Stimulated activated CD4-positive, alpha-beta T cell treated with anti-CD3 and anti-CD28 coated beads, Interleukin-4, amount 100 ng/mL, for 1 hour (primary cell): ENCODE measurements around the gene TMX3.

Experiments used
- DNase-seq: peaks from one replicate; pipeline ENCODE4 v3.0.0-alpha.2; 2020

The TMX3 gene, protein sequence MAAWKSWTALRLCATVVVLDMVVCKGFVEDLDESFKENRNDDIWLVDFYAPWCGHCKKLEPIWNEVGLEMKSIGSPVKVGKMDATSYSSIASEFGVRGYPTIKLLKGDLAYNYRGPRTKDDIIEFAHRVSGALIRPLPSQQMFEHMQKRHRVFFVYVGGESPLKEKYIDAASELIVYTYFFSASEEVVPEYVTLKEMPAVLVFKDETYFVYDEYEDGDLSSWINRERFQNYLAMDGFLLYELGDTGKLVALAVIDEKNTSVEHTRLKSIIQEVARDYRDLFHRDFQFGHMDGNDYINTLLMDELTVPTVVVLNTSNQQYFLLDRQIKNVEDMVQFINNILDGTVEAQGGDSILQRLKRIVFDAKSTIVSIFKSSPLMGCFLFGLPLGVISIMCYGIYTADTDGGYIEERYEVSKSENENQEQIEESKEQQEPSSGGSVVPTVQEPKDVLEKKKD

DNA sequence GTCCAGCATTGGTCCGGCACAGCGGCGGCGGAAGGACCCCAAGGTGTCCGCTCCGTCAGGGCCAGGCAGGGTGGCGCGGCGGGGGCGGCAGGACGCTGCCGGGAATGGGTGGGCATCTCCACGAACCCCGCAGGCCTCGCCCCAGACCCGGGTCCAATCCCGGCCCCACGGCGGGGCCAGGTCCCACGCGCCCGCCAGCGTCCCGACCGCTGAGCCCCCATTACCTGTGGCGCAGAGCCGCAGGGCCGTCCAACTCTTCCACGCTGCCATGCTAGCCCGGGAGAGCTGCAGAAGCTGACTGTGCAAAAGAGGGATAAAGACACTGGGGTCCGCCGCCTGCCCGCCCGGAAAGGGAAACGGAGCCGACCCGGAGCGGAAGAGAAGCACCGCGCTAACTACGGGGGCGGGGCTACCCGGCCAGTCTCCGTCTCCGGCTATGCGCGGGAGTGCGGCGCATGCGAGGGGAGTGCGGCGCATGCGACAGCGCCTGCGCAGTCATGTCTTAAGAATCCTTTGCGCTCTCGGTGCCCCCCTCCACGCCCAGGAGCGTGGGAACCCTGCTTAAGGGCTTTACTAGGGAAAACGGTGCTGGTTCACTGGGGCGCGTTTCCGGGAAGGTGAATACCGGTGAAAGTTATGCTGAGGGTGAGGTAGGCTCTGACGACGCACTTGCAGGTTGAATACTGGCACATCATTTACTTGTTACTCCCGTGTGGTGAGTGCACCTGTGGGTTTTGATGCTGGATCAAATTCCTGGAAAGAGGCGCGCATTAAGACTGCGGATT is at the start of gene TMX3:
TMX3 (minus strand) TSS at position 397 of the 785 bp plus-strand sequence; CDS start at position 270, 127 bp downstream.
- peak; percentile 92 for DNase-seq

DNA sequence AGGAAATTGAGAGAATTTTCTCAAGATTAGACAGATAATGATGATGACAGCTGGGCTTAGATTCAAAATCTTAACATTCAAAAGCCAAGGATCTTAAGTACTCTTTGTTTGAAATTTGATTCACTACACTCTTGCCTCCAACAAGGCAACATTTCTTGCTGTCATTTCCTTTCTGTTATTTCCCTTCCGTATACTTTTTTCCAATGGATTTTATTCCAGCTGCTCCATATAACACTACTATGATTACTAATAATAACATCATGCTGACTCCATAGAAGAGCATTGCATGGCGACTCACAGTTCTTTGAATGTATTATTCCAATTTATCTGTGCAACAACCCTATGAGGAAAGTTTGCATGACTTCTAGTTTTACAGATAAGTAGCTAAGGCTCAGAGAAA is 49.1 kb upstream of the TMX3 start:
- no peak for DNase-seq

DNA sequence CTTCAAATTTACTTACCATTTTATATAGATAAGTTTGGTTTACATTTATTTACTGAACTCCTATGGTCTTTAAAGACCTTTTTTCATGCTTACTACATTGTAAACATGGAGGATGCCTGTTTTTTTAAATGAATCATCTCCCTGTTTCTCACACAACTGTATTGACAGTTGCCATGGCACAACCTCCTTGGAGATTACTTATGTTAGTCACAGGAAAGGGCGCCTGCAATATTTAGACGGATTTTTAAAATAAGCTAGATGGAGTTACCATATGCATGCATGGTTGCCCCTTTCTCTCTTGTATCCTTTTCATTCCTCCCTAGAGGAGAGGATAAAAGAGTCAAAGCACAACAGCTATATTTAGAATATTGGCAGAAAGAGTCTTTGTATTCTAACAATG is 48.2 kb upstream of the TMX3 start:
- DNase-seq: no peak

DNA sequence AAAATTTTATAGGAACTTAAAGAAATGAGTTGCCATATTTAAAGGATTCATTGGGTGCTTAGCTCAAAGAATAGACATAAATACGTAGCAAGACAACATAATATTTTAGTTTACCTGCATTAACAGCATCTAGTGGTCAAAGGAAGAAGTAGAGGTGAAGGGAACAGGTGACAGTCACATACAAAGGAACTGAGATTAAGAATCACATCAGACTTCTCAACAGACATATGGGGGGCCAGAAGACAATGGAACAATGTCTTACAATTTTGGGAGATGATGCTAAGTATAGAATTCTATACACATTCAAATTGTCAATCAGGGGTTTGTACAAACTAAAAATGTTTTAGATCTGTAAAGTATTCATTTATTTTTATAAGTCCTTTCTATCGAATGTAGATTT is 44.4 kb upstream of the TMX3 start:
- DNase-seq: no peak

DNA sequence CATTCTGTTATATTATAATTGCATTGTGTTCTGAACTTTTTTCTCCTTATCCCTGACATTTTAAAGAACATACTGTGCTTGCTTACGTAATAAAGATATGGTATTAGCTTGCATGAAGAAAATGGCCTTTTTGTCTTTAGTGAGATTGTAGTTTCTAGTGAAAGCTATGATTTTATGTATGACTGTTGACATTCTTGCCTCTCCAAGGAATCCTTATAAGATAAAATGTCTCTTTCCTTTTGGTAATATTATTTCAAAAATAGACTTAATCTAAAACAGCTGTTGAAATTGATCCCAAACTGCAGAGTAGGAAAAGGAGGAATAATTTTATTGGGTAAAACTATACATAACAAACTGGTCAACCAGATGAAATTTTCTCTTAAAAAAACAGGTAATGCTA is 42.2 kb upstream of the TMX3 start:
- no peak for DNase-seq

DNA sequence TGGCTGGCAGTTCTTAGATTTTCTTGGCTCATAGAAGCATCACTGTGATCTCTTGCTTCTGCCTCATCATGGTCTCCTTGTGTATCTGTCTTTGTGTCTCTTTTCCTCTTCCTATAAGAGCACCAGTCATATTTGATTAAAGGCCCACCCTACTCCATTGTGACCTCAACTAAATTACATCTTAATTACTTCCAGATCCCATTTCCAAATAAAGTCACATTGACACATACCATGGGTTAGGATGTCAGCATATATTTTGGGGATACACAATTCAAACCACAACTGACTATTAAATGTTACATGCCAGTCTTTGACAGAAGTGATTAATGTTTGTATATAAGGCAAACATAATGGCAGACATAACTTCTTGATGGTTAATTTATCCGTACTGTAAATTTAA is 27.3 kb upstream of the TMX3 start:
- no peak for DNase-seq

DNA sequence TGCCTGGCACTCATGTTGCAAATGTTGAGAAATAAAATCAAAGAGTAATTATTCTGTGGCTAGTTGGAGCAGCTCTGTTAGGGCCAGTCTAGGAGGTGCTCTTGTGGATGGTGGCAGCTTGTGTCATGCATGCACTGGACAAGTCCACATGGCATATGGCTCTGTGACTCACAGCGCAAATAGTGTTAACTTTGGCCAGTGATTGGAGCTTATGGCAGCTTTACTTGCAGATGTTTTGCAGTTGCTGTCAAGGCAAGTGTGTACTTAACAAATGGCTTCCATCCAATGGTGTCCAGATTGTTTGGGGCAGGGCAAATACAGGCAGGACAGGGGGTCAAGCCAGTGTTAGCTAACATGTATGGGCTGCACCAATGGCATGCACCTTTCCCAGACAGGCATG is 26.1 kb upstream of the TMX3 start:
- no peak for DNase-seq

DNA sequence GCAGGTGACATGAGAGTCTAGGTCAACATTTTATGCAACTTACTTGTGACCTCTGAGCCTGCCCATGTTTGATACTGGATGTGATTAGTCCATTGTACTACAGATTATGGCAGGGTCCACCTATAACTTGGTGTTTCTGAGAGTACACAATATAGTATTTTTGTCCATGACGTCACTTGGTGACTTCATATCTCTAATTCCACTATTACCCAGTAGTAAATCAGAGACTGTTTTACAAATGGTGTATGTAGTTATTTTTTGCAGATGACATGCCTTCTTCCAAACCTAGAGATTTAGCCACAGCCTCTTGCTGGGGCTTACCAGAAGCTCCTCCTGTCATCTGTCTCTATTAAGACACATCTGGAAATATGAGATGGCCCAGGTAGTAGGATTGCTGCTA is 24.6 kb upstream of the TMX3 start:
- no peak for DNase-seq

DNA sequence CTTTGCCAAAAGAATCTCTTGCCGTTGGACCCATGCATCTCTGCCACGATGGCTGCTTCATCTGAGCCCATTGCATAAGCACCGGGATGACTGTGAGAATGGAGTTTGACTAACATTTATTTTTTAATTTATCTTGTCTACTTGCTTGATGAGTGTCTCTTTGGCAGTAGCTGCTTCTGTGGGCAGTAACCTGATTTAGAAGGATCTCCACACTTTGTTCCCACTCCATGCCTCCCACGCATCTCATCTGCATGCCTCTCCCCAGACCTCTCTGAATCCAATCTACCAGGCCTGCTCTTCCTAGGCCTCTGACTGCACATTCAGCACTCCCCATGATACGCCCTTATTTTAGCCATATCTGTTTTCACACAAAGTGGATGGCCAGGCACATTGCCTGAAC is 23.7 kb upstream of the TMX3 start:
- no peak for DNase-seq

DNA sequence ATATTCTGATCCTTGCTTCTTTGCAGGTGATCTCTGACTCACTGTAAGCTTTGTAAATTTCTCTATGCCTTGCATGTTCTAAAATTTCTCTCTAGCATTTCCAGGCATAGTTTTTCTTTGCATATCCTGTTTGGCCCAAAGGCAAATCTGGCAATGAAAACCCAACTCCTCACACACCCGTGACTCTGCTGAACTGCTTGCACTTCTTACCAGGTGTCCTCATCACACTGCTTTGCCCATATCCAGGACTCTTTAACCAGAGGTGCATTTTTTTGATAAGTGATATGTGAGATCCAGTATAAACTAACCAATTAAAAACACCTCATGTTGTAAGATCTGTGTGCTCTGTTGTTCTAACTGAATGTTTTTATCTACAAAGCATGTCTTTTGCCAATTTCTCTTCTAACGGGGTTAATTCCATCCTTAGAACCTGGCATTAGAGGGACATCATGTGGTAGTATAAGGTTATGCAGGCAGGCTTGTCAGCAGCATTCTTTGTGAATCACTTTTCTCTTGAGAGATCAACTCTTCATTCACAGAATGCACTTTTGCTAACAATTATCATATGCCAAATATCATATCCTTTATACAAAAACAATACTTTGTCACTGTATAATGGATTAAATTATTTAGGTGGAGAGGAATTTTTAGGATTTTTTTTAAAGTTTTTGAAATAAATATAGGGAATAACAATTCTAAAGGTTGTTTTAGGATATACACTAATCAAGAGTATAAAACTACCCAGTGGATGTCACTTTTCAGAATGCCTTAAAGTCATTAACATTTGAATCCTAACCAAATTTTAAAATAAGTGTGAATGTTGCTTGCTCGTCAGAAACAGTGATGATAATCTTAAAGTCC is 20.8 kb upstream of the TMX3 start:
- no peak for DNase-seq

DNA sequence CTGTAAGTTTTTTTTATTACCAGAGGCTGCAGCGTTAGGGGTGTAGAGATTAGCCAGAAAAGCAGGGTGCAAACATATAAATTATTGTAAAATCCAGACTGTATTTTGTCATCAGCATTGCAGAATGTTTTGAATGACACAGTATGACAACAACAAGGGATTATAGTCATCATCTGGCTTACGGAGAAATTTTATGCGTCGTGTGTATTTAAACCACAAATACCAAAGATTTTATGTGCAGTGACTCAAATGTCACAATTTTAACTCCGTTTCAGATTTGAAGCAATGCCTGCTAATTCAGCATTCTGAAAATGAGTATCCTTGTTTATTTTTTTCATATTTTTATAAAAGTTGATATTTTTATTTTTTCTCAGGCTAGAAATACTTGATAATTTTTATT is 19.4 kb upstream of the TMX3 start:
- no peak for DNase-seq

DNA sequence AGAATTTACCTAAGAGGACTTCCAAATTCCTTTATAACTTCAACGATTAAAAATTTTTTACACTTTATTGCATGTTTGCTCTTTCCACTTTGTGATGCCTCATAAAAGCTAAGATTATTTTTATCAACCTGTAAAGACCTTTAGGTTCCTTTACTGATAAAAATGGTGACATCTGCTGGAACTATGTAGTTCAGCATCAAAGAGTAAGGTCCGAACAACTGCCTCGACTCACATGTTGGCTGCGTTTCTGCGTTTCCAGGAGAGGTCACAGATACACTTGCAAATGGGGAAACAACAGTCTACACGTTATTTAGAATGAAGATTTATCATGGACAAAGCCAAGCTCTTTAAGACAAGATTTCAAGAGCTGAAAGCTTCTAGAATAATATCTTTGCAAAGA is 18.8 kb upstream of the TMX3 start:
- no peak for DNase-seq

DNA sequence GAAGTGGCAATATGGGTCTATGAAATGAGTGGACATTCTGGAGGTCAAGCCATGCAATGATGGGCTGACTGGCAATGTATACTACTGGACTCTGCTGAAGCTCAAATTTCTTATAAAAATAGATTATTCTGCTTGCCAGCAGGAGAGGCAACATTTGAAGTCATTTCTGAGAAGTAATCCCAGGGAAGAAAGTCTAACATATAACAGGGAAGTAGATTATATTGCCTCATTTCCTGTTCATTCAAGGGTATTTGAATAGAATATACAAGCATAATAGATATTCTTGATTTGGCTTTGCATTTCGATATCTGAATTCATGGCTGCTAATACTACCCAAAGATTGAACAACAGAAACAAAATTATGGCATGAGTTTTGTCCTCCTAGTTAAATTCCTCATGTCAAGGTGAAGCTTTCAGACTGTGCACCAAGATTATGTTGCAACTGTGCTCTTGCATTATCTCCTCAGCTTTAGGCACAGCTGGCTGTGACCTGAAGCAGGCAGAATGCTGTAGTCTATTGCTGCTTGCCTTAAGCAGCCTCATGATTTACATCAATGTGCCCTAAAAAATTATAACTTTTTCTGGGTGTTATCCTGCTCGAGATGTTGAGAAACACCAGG is 13.3 kb upstream of the TMX3 start:
- no peak for DNase-seq

DNA sequence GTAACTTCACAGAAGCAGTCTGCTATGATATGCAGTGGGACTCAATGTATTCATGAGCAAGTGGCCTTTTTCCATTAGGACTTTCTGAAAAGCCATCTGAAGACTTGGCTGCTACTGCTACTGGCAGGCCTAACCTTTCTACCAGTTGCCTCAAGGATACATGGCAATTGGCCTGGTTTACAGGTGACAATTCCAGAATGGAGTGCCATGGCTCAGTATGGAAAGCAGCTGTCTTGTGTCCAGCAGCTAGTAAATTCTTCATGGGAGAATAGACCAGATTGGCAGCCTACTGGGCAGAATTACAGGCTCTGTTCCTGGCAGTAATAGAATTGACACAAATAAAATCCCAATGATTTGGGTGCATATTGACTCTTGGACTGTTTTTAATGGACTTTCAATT is 12.6 kb upstream of the TMX3 start:
- DNase-seq: no peak

DNA sequence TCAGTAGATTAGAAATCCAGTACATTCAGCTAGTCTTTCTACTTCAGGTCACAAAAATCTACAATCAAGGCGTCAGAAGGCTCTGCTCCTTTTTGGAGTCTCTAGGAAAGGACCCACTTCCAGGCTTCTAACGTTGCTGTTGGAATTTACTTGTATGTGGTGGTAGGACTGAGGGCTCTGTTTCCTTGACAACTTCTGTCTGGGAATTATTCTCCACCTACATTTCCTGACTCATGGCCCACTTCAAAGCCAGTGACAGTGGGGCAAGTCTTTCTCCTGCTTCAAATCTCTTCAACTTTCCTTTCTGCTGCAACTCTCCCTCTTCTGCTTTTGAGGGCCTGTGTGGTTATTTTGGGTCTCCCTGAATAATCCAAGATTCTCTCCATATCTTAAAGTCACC is 10.4 kb upstream of the TMX3 start:
- no peak for DNase-seq

DNA sequence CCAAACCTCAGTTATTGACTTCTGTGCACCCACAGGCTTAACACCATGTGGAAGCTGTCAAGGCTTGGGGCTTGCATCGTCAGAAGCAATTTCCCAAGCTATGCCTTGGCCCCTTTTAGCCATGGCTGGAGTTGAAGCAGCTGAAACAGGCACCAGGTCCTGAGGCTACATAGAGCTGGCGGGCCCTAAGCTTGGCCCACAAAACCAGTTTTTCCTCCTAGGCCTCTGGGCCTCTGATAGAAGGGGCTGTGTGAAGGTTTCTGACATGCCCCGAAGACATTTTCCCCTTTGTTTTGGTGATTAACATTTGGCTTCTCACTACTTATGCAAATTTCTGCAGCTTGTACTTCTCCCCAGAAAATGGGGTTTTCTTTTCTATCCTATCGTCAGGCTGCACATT is 9.1 kb upstream of the TMX3 start:
- no peak for DNase-seq

DNA sequence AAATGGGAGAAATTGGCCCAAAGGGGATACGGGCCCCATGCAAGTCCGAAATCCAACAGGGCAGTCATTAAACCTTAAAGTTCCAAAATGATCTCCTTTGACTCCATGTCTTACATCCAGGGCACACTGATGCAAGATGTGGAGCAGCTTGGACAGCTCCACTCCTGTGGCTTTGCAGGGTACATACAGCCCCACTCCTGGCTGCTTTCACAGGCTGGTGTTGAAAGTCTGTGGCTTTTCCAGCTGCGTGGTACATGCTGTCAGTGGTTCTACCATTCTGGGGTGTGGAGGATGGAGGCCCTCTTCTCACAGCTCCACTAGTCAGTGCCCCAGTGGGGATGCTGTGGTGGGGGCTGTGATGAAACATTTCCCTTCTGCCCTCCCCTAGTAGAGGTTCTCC is 8.6 kb upstream of the TMX3 start:
- DNase-seq: no peak

DNA sequence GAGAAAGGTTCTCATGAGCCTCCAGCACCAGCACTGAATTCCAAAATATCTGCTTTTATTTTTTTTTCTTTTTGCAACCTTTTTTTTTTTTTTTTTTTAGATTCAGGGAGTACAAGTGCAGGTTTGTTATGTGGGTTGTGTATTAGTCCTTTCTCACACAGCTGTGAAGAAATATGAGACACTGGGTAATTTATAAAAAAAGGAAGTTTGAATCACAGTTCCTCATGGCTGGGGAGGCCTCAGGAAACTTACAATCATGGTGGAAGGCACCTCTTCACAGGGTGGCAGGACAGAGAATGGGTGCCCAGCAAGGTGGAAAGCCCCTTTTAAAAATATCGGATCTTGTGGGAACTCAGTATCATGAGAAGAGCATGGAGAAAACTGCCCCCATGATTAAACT is 7.9 kb upstream of the TMX3 start:
- no peak for DNase-seq

DNA sequence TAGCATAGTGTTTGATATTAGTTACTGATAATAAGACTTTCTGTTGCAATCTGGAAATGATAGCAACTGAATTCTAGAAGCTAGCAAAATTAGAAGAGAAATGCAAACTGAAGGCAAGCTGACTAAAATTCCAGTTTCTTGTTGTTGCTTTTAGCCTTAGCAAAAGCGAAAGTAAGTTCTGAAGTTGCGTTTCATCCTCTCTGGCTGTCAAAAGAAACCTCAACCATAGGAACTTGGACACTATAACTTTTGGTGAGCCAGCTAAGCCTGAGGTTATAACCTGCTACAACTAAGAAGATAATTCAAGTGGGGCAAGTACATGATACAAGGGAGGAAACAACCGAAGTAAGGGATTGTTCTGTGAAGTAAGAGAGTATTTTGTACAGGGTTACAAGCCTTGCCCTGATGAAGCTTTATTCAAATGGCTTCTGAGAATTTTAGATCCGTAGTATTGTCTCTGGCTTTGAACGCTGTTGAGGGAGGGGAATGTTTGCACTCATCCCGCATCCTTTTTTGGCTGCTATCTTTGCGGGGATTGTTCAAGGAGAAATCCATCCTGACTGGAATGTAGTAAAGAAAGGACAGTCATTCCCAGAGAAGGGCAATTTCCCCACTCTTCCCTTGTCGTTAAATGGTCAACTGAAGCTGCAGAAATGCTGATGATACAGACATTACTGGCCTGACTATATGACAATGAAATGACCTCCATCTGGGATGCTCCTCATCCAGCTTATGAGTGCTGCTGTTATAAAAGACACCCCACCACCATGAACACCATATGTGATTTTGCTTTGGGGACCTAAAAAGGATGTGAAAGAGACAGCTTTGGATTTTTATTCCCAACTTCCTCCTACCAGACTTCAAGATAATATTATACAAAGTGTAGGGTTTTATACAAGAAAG is 7.0 kb upstream of the TMX3 start:
- no peak for DNase-seq

DNA sequence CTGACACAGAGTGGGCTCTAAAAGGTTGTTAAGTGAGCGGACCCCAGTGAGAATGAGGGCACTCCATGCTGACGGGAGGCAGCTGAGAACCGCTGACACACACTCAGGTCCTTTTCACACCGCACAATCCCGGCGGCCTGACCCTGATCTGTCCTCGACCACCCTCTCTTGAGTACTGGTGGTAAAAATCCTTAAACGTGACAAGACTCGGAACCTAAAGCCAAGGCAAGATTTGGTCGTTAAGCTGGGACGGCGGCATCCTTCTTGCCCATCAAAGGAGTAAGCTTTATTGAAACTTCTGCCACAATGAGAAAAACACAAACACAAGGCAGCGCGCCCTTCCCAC is 569 bp downstream of the TMX3 start:
- DNase-seq: no peak

DNA sequence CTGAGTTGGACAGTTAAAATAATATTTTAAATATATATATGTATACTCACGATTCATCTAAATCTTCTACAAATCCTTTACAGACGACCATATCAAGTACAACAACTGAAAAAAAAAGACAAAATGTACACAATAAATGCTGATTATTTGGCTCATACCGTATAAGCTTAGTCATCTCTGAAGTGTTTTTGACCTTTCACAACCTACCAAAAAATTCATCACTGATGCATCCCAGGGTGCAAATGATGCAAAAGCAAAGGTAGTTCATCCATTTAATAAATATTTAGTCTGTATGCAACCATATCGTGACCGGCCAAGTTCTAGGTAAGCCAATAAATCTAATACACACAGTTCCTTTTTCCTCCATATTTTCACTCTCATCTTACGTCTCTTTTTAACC is 1.1 kb downstream of the TMX3 start:
- no peak for DNase-seq

DNA sequence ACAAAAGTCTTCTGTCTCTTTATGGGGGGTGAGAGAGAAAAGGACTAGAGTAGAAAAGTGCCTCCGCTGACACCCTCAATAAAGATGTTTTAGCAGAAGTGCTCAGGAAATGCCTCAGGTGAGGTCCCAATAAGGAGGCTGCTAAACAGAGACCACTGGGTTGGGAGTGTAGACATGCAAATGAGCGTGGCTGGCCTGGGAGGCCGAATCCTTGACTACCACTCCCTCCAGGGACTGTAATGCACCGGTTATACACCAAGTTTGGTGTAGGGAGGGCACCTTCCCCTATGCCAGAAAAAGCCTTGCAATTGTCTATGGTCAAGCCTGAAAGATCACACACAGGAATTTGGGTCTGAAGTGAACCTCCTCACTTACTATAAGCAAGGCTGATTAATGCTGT is 1.8 kb downstream of the TMX3 start:
- DNase-seq: no peak
